ENCODE data around the gene TULP1. TPM values are rescaled to one million over a fixed set of nuclear protein-coding genes. Genes with fewer than 3 reads are reported as not detected.
A peak's percentile ranks its signal among the peaks of the same experiment; 100 is the strongest.
"Not testable (repeated sequence)": the region's sequence is repeated elsewhere in the genome, so short reads cannot be mapped to it uniquely, and the experiment has no call there.

TULP1 gene
- total RNA-seq, 2 donors from 2014 or later = not detected

- ATAC-seq = peak; percentile 91
- peak; percentile 49 to 70 for DNase-seq
- intact Hi-C loops (cut with DNase I, micrococcal nuclease) = loop anchor here (2.0 to 10.0 kb wide), 3 partner anchors 52 to 214 kb away; partner anchors contain the start of gene ARMC12 (in 2 of the 2)
Measured at GRCh38 chr6:35522660-35523658, 10.3 kb upstream of the TULP1 start.

- ATAC-seq = no peak
- no peak for DNase-seq
- intact Hi-C loops (cut with DNase I, micrococcal nuclease) = loop anchor here (2.0 to 10.0 kb wide), 3 partner anchors 53 to 215 kb away; partner anchors contain the start of gene ARMC12 (in 2 of the 2)
Measured at GRCh38 chr6:35522151-35522550, 9.5 kb upstream of the TULP1 start.

GRCh38 chr6:35521235-35521634 lies 8.5 kb upstream of the TULP1 start:
- DNase-seq (no peak), ATAC-seq (no peak)
- intact Hi-C loops (cut with DNase I, micrococcal nuclease) = loop anchor here (10.0 kb wide), 2 partner anchors 54 to 214 kb away; partner anchors contain the start of gene ARMC12 (in 1 of the 2)

GRCh38 chr6:35519313-35520015 lies 6.8 kb upstream of the TULP1 start:
- ATAC-seq = no peak
- intact Hi-C loops (cut with DNase I, micrococcal nuclease) = loop anchor here (10.0 kb wide), 2 partner anchors 55 to 215 kb away; partner anchors contain the start of gene ARMC12 (in 1 of the 2)
- DNase-seq = no peak

- no peak for DNase-seq
- intact Hi-C loops (cut with DNase I, micrococcal nuclease) = no loop called here
- no peak for ATAC-seq
Measured at GRCh38 chr6:35518566-35519312, 6.0 kb upstream of the TULP1 start.

GRCh38 chr6:35517978-35518377 lies 5.3 kb upstream of the TULP1 start:
- intact Hi-C loops (cut with DNase I, micrococcal nuclease); DNase-seq; ATAC-seq: not testable (repeated sequence)

- intact Hi-C loops (cut with DNase I, micrococcal nuclease) = no loop called here
- ATAC-seq = no peak
Measured at GRCh38 chr6:35516712-35517111, 4.0 kb upstream of the TULP1 start.

GRCh38 chr6:35515939-35516338 lies 3.2 kb upstream of the TULP1 start:
- ATAC-seq; DNase-seq; intact Hi-C loops (cut with DNase I, micrococcal nuclease): not testable (repeated sequence)

More at GRCh38 chr6:35516712-35517111, 4.0 kb upstream of the TULP1 start:
- DNase-seq = no peak

GRCh38 chr6:35514587-35514986 lies 1.9 kb upstream of the TULP1 start:
- ATAC-seq (no peak), DNase-seq (no peak)
- intact Hi-C loops (cut with DNase I, micrococcal nuclease) = no loop called here

- ATAC-seq = no peak
- DNase-seq = no peak
- intact Hi-C loops (cut with DNase I, micrococcal nuclease) = no loop called here
Measured at GRCh38 chr6:35512006-35512405, 690 bp downstream of the TULP1 start.

- ATAC-seq (no peak), DNase-seq (no peak)
- intact Hi-C loops (cut with DNase I, micrococcal nuclease) = no loop called here
Measured at GRCh38 chr6:35511562-35511941, 1.1 kb downstream of the TULP1 start.

- intact Hi-C loops (cut with DNase I, micrococcal nuclease) = no loop called here
- DNase-seq (no peak), ATAC-seq (no peak)
Measured at GRCh38 chr6:35510916-35511561, 1.7 kb downstream of the TULP1 start.

GRCh38 chr6:35508542-35508941 lies 4.2 kb downstream of the TULP1 start:
- DNase-seq (no peak), ATAC-seq (no peak)

GRCh38 chr6:35508027-35508426 lies 4.7 kb downstream of the TULP1 start:
- no peak for DNase-seq
- intact Hi-C loops (cut with DNase I, micrococcal nuclease) = no loop called here
- no peak for ATAC-seq

More at GRCh38 chr6:35508542-35508941, 4.2 kb downstream of the TULP1 start:
- intact Hi-C loops (cut with DNase I, micrococcal nuclease) = no loop called here

GRCh38 chr6:35507221-35507620 lies 5.5 kb downstream of the TULP1 start:
- DNase-seq = no peak
- no peak for ATAC-seq
- intact Hi-C loops (cut with DNase I, micrococcal nuclease) = no loop called here

- no peak for ATAC-seq
- no peak for DNase-seq
- intact Hi-C loops (cut with DNase I, micrococcal nuclease) = no loop called here
Measured at GRCh38 chr6:35506536-35506935, 6.2 kb downstream of the TULP1 start.

- DNase-seq = no peak
- ATAC-seq = no peak
- intact Hi-C loops (cut with DNase I, micrococcal nuclease) = no loop called here
Measured at GRCh38 chr6:35505999-35506412, 6.7 kb downstream of the TULP1 start.

GRCh38 chr6:35503534-35503933 lies 9.2 kb downstream of the TULP1 start:
- intact Hi-C loops (cut with DNase I, micrococcal nuclease) = no loop called here
- ATAC-seq = no peak
- DNase-seq = no peak

Measured in left colon (tissue), 2 donors.